Cardiac fibroblast (primary cell): ENCODE data around the gene LRRN4.

Experiments
- DNase-seq, 2 donors: peaks; one replicate each; pipeline versions ENCODE4 v3.0.0 to v3.0.0-alpha.2; 2010; ENCODE audit warnings: low read depth in 2 of 2
- H3K4me3 ChIP-seq, 2 donors: replicated peaks in 1 of 2; 1 replicate in 1 of 2; 2 replicates in 1 of 2; pipeline ENCODE4 v1.5.1; 2011; ENCODE audit warnings: low read depth in 2 of 2, low read length in 2 of 2, mild to moderate bottlenecking in 2 of 2, moderate library complexity in 1 of 2
- CTCF ChIP-seq: IDR thresholded peaks from one replicate; pipeline ENCODE4 v1.5.1; 2011; ENCODE audit warnings: low read depth, mild to moderate bottlenecking, low read length, inconsistent platforms

The LRRN4 gene

GRCh38 chr20:5991623-5992441 lies 62.0 kb downstream of the LRRN4 start:
- no peak for TF ChIP-seq CTCF
- DNase-seq, result peak in 1 of 2 donors; percentile 55
- H3K4me3 ChIP-seq, result no peak overlapping the region

GRCh38 chr20:5990946-5991345 lies 62.9 kb downstream of the LRRN4 start:
- TF ChIP-seq CTCF, result no peak
- no peak overlapping the region for H3K4me3 ChIP-seq
- DNase-seq, result no peak
